ENCODE measurements around the gene LIPC. TPM values are rescaled to one million over a fixed set of nuclear protein-coding genes. Genes with fewer than 3 reads are reported as not detected.

Gene LIPC
- polyA plus RNA-seq, 1 donor (not counting 4 experiments of a cell fraction or from before 2014, with no cell fraction given), result not detected

DNA sequence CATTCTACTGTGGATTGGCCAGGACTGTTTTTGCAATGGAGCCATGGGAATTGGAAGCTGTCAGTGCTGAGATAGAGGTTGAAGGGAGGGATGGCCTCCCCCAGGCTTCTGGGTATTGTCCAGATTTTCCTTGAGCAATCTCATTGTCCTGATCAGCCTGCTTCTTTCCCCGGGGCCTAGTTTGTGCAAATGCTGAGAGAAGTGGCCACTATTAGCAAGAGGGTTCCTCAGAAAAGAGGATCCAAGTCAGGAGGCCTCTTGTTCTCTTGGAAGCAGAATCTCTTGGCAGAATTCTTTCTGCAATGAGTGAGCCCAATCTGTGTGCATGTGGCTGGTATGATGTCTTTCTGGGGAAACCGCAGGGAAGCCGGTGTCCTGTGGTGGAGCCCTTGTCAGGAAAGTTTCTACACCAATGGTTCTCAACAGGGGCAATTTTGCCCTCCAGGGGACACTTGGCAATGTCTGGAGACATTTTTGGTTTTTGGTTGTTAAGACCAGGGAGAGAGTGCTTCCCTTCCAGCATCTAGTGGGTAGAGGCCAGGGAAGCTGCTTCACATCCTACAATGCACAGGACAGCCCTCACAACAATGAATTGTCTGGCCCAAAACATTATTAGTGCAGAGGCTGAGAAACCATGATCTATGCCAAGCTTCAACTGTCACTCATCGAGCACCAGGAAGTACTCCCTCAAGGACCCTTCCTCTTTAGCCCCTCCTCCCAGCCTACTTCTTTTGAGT lies 2.0 kb downstream of the LIPC start:
- Histone ChIP-seq H3K4me1 (ENCODE audit: control insufficient read depth, extremely low read depth, insufficient read depth, low read length) (peaks cover 3% of the 10 kb centered on the region), H3K9me1 (ENCODE audit: control insufficient read depth, extremely low read depth, insufficient read depth, low read length) (no peaks in the 10 kb centered on the region), H3K27me3 (ENCODE audit: control insufficient read depth, extremely low read depth, insufficient read depth, low read length) (no peaks in the 10 kb centered on the region), H2AFZ (ENCODE audit: control insufficient read depth, low read length) (no peak overlapping the region), H3K9ac (ENCODE audit: control insufficient read depth, extremely low read depth, insufficient read depth, low read length) (no peak overlapping the region), H3K27ac (ENCODE audit: control insufficient read depth, insufficient read depth, low read length) (no peak overlapping the region), H3K36me3 (ENCODE audit: control insufficient read depth in 2 of 2, extremely low read depth in 1 of 2, insufficient read depth in 2 of 2, low read length in 2 of 2) (no peaks in the 10 kb centered on the region), H4K20me1 (ENCODE audit: control insufficient read depth, extremely low read depth, insufficient read depth, low read length) (no peaks in the 10 kb centered on the region), H3K9me3 (ENCODE audit: control insufficient read depth, low read depth, low read length) (no peaks in the 10 kb centered on the region), H3K4me3 (ENCODE audit: control insufficient read depth in 2 of 3, extremely low read depth in 1 of 3, insufficient read depth in 2 of 3, low read depth in 1 of 3, low read length in 3 of 3) (no peak overlapping the region), H3K4me2 (ENCODE audit: control insufficient read depth, extremely low read depth, insufficient read depth, low read depth, low read length) (no peak overlapping the region), H3K79me2 (ENCODE audit: control insufficient read depth, insufficient read depth, low read length) (no peaks in the 10 kb centered on the region)
- DNase-seq (ENCODE audit: low read depth, low spot score) (no peak), FAIRE-seq (no peak)
- dilution Hi-C loops (cut with MboI; ENCODE audit: extremely low pct_ligation_motif_present, low sequenced_read_pairs), result no loop called here
- TF ChIP-seq, protein P1, sequence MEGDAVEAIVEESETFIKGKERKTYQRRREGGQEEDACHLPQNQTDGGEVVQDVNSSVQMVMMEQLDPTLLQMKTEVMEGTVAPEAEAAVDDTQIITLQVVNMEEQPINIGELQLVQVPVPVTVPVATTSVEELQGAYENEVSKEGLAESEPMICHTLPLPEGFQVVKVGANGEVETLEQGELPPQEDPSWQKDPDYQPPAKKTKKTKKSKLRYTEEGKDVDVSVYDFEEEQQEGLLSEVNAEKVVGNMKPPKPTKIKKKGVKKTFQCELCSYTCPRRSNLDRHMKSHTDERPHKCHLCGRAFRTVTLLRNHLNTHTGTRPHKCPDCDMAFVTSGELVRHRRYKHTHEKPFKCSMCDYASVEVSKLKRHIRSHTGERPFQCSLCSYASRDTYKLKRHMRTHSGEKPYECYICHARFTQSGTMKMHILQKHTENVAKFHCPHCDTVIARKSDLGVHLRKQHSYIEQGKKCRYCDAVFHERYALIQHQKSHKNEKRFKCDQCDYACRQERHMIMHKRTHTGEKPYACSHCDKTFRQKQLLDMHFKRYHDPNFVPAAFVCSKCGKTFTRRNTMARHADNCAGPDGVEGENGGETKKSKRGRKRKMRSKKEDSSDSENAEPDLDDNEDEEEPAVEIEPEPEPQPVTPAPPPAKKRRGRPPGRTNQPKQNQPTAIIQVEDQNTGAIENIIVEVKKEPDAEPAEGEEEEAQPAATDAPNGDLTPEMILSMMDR (optimal IDR thresholded peaks at IDR 0.05 in 1 of 3, IDR thresholded peaks at IDR 0.05 in 1 of 3, conservative IDR thresholded peaks at IDR 0.05 in 1 of 3; ENCODE audit: extremely low read depth in 1 of 3, insufficient read depth in 2 of 3, low read length in 3 of 3), result no peak
- TF ChIP-seq EZH2 (IDR thresholded peaks at IDR 0.05; ENCODE audit: low read length), result no peak

DNA sequence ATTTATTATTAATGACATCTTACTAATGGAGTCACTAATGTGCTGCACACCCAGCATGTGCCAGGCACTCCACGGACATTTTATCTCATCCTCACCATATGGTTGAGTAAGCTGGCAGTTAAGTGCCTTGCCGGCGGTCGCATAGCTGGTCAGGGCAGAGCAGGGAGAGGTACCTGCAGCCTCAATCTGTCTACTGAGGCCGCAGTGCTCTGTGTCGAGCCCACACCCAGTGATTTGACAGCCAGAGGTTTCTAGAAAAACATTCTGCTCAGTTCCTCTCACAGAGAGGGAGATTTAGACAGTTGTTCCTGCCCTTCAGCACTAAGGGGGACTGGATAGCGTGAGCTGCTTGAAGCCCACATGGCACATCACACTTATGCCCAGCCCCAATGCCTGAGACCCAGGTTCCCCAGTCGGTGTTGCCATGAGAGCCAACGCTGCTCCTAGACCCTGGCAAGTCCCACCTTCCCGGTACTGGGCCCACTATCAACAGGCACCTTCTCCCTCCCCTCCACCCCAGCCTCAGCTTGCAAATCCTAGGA lies 2.6 kb downstream of the LIPC start:
- Histone ChIP-seq H3K4me2 (ENCODE audit: control insufficient read depth, extremely low read depth, insufficient read depth, low read depth, low read length) (no peak overlapping the region), H3K79me2 (ENCODE audit: control insufficient read depth, insufficient read depth, low read length) (no peaks in the 10 kb centered on the region), H2AFZ (ENCODE audit: control insufficient read depth, low read length) (no peak overlapping the region), H3K9ac (ENCODE audit: control insufficient read depth, extremely low read depth, insufficient read depth, low read length) (no peak overlapping the region), H3K4me3 (ENCODE audit: control insufficient read depth in 2 of 3, extremely low read depth in 1 of 3, insufficient read depth in 2 of 3, low read depth in 1 of 3, low read length in 3 of 3) (no peak overlapping the region), H3K9me3 (ENCODE audit: control insufficient read depth, low read depth, low read length) (no peaks in the 10 kb centered on the region), H3K9me1 (ENCODE audit: control insufficient read depth, extremely low read depth, insufficient read depth, low read length) (no peaks in the 10 kb centered on the region), H3K27ac (ENCODE audit: control insufficient read depth, insufficient read depth, low read length) (no peak overlapping the region), H3K27me3 (ENCODE audit: control insufficient read depth, extremely low read depth, insufficient read depth, low read length) (no peaks in the 10 kb centered on the region), H3K4me1 (ENCODE audit: control insufficient read depth, extremely low read depth, insufficient read depth, low read length) (peaks cover 3% of the 10 kb centered on the region), H4K20me1 (ENCODE audit: control insufficient read depth, extremely low read depth, insufficient read depth, low read length) (no peaks in the 10 kb centered on the region), H3K36me3 (ENCODE audit: control insufficient read depth in 2 of 2, extremely low read depth in 1 of 2, insufficient read depth in 2 of 2, low read length in 2 of 2) (no peaks in the 10 kb centered on the region)
- DNase-seq (ENCODE audit: low read depth, low spot score), result no peak
- dilution Hi-C loops (cut with MboI; ENCODE audit: extremely low pct_ligation_motif_present, low sequenced_read_pairs), result no loop called here
- TF ChIP-seq, protein P1 (optimal IDR thresholded peaks at IDR 0.05 in 1 of 3, IDR thresholded peaks at IDR 0.05 in 1 of 3, conservative IDR thresholded peaks at IDR 0.05 in 1 of 3; ENCODE audit: extremely low read depth in 1 of 3, insufficient read depth in 2 of 3, low read length in 3 of 3), result no peak
- no peak for TF ChIP-seq EZH2 (IDR thresholded peaks at IDR 0.05; ENCODE audit: low read length)
- no peak for FAIRE-seq
